Measurements from ENCODE around the gene KDM6B.

DNA sequence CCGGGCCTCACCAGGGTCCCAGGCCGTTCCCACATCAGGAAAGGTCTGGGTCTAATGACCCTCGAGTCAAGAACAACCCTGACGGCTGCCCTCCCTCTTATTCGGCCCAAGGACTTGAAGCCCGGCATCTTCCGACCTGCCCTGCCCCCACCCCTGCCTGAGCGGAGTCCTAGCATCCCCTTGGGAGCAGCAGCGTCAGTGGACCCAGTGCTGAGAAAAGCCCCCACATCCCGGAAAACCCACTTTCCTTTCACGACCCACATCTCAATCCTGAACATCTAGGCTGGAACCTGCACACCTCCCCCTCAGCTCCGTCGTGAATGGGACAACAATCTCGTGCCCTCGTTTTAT lies 21.6 kb downstream of the KDM6B start:
- TF ChIP-seq, protein P1, sequence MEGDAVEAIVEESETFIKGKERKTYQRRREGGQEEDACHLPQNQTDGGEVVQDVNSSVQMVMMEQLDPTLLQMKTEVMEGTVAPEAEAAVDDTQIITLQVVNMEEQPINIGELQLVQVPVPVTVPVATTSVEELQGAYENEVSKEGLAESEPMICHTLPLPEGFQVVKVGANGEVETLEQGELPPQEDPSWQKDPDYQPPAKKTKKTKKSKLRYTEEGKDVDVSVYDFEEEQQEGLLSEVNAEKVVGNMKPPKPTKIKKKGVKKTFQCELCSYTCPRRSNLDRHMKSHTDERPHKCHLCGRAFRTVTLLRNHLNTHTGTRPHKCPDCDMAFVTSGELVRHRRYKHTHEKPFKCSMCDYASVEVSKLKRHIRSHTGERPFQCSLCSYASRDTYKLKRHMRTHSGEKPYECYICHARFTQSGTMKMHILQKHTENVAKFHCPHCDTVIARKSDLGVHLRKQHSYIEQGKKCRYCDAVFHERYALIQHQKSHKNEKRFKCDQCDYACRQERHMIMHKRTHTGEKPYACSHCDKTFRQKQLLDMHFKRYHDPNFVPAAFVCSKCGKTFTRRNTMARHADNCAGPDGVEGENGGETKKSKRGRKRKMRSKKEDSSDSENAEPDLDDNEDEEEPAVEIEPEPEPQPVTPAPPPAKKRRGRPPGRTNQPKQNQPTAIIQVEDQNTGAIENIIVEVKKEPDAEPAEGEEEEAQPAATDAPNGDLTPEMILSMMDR (IDR thresholded peaks at IDR 0.05) = no peak
- no peak for TF ChIP-seq ZFX (IDR thresholded peaks at IDR 0.05; ENCODE audit: borderline replicate concordance)
